Measurements from ENCODE around the gene PIM1. TPM values are rescaled to one million over a fixed set of nuclear protein-coding genes. Genes with fewer than 3 reads are reported as not detected.
A peak's percentile ranks its signal among the peaks of the same experiment; 100 is the strongest.

PIM1 gene
- polyA plus RNA-seq, 1 of the 3 experiments (the other 2 are of a cell fraction): 33.9 TPM

GRCh38 chr6:37222992-37223391, 53.0 kb downstream of the PIM1 start:
- Histone ChIP-seq H3K4me3 (ENCODE audit: low read depth in 2 of 2, low read length in 1 of 2) (peak overlapping the region; percentile 62 to 65; a peak in 3 of 4 replicates), H3K27me3 (ENCODE audit: insufficient read depth) (no peaks in the 10 kb centered on the region), H4K20me1 (ENCODE audit: insufficient read depth) (no peaks in the 10 kb centered on the region), H3K9me3 (no peaks in the 10 kb centered on the region), H3K27ac (ENCODE audit: low read depth in 2 of 2, low read length in 1 of 2) (peak overlapping the region; percentile 37 to 93; a peak in 3 of 4 replicates), H2AFZ (ENCODE audit: low read depth) (peak overlapping the region; percentile 90), H3K9ac (peak overlapping the region; percentile 38), H3K79me2 (ENCODE audit: insufficient read depth) (no peaks in the 10 kb centered on the region), H3K4me2 (peak overlapping the region; percentile 86), H3K9me2 (no peaks in the 10 kb centered on the region), H3K4me1 (ENCODE audit: control insufficient read depth in 1 of 2, insufficient read depth in 2 of 2, low read depth in 1 of 2, low read length in 1 of 2) (peaks cover 6% of the 10 kb centered on the region in 2 experiments; a peak in 2 of 4 replicates), H3F3A (replicated peaks; ENCODE audit: insufficient read depth) (peaks cover 3% of the 10 kb centered on the region), H3K36me3 (replicated peaks in 1 of 2; ENCODE audit: control insufficient read depth in 1 of 2, insufficient read depth in 2 of 2, low read length in 1 of 2) (no peaks in the 10 kb centered on the region)
- TF ChIP-seq EP300 (IDR thresholded peaks at IDR 0.05; ENCODE audit: borderline replicate concordance in 1 of 2, low read depth in 1 of 2, low read length in 1 of 2) (no peak), USF1 (IDR thresholded peaks at IDR 0.05; ENCODE audit: borderline replicate concordance, low read depth) (no peak), FOXJ3 (CRISPR knock-in tag; IDR thresholded peaks at IDR 0.05) (no peak), SIN3A (IDR thresholded peaks at IDR 0.05; ENCODE audit: borderline replicate concordance, low read depth, low read length) (no peak), GATA2 (CRISPR knock-in tag; IDR thresholded peaks at IDR 0.05) (no peak), NRF1 (IDR thresholded peaks at IDR 0.05; ENCODE audit: low read depth, low read length) (no peak), CHD2 (IDR thresholded peaks at IDR 0.05; ENCODE audit: low read length, partially characterized antibody) (no peak), EZH2phosphoT487 (IDR thresholded peaks at IDR 0.05; ENCODE audit: borderline replicate concordance, low read depth) (no peak), RCOR1 (IDR thresholded peaks at IDR 0.05; ENCODE audit: low read length) (no peak), FOXM1 (IDR thresholded peaks at IDR 0.05; ENCODE audit: low read depth) (no peak), TEAD4 (IDR thresholded peaks at IDR 0.05; ENCODE audit: borderline replicate concordance, insufficient read depth) (no peak), GABPA (IDR thresholded peaks at IDR 0.05; ENCODE audit: low read depth) (no peak), RAD21 (IDR thresholded peaks at IDR 0.05; ENCODE audit: low read length) (no peak), SMC3 (IDR thresholded peaks at IDR 0.05; ENCODE audit: low read depth, low read length) (no peak), RFX5 (IDR thresholded peaks at IDR 0.05; ENCODE audit: low read length) (no peak), FOSL2 (IDR thresholded peaks at IDR 0.05; ENCODE audit: borderline replicate concordance, low read depth) (no peak)
- TF ChIP-seq, protein P1, sequence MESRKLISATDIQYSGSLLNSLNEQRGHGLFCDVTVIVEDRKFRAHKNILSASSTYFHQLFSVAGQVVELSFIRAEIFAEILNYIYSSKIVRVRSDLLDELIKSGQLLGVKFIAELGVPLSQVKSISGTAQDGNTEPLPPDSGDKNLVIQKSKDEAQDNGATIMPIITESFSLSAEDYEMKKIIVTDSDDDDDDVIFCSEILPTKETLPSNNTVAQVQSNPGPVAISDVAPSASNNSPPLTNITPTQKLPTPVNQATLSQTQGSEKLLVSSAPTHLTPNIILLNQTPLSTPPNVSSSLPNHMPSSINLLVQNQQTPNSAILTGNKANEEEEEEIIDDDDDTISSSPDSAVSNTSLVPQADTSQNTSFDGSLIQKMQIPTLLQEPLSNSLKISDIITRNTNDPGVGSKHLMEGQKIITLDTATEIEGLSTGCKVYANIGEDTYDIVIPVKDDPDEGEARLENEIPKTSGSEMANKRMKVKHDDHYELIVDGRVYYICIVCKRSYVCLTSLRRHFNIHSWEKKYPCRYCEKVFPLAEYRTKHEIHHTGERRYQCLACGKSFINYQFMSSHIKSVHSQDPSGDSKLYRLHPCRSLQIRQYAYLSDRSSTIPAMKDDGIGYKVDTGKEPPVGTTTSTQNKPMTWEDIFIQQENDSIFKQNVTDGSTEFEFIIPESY (IDR thresholded peaks at IDR 0.05; ENCODE audit: borderline replicate concordance, low read depth): no peak
- CTCF ChIA-PET: interaction anchor here (0.9 to 2.5 kb wide), 3 partner anchors 13 to 204 kb away, joined by 3 to 17 read pairs (median 5); no protein-coding TSS in a partner anchor
- POLR2A ChIA-PET: interaction anchor here (1.0 to 1.6 kb wide), 2 partner anchors 35 to 206 kb away, joined by 4 to 8 read pairs; partner anchors contain the start of genes TBC1D22B and TMEM217
- no peak for DNase-seq

Other genes starting within 250 kb of the PIM1 start
- 0.02 TPM in 1 of 2 replicates, not detected in the other for gene PI16, start 215.4 kb upstream of the PIM1 start, polyA plus RNA-seq (2012; rRNA removed)
- gene MTCH1, start 184.0 kb upstream of the PIM1 start, polyA plus RNA-seq (2012; rRNA removed): 137 and 151 TPM in 2 replicates
- gene FGD2, start 164.5 kb upstream of the PIM1 start, polyA plus RNA-seq (2012; rRNA removed): not detected in 2 replicates
- gene TBC1D22B, start 87.6 kb downstream of the PIM1 start, polyA plus RNA-seq (2012; rRNA removed): 5.3 and 5.5 TPM in 2 replicates
- 1.5 and 2.0 TPM in 2 replicates for gene TMEM217, start 88.0 kb downstream of the PIM1 start, polyA plus RNA-seq (2012; rRNA removed)
- gene RNF8, start 183.8 kb downstream of the PIM1 start, polyA plus RNA-seq (2012; rRNA removed): 19.8 and 21.7 TPM in 2 replicates